Endothelial cell of hepatic sinusoid (primary cell): Measurements from ENCODE around the gene RNU11.
"Not testable (repeated sequence)": the region's sequence is repeated elsewhere in the genome, so short reads cannot be mapped to it uniquely, and the experiment has no call there.

ENCODE experiments used
- in situ Hi-C: cut with HindIII; loops from 2 replicates; pipeline ENCODE4 v1.10.0; 2017; ENCODE audit warnings: low sequenced_read_pairs

RNU11 gene

GRCh38 chr1:28648474-28649198 lies at the start of gene RNU11:
TSS of gene RNU11 (plus strand) at chr1:28648600.
- in situ Hi-C loops: no loop called here

- in situ Hi-C loops: loop anchor here (5.0 to 10.0 kb wide), 4 partner anchors 39 to 349 kb away; no protein-coding TSS in a partner anchor
Measured at GRCh38 chr1:28601696-28602095, 46.7 kb upstream of the RNU11 start.

DNA sequence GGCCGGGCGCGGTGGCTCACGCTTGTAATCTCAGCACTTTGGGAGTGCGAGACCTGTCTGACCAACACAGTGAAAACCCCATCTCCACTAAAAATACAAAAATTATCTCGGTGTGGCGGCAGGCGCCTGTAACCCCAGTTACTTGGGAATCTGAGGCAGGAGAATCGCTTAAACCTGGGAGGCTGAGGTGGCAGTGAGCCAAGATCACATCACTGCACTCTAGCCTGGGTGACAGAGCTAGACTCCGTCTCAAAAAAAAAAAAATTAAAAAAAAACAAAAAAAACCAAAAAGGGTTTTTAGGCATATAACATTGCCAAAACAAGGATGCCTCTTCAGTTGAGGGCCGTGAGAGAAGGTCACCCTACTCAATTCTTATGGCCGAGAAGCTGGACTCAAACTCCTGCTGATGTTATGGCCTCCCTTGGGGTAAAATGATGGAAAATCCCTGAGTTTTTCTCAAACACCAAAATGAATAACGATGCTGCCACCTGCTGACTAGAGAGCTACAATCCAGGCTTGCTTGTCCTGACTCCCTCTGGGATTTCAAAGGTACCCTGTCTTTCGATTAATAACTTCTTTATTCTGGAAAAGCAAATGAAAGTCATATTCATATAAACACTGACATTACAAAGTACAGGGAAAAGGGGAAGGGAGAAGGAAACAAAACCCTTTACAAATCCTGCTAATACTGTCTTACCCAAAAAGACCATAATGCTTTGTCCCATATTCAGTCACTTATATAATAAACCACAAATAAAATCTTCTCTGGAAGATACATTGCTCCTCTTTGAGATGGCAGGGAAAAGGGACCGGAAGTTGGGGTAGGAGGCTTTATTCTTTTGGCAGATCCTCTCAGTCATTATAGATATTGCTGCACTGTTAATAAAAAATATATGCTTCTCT lies 45.6 kb upstream of the RNU11 start:
- in situ Hi-C loops: loop anchor here (5.0 to 10.0 kb wide), 4 partner anchors 40 to 350 kb away; no protein-coding TSS in a partner anchor

DNA sequence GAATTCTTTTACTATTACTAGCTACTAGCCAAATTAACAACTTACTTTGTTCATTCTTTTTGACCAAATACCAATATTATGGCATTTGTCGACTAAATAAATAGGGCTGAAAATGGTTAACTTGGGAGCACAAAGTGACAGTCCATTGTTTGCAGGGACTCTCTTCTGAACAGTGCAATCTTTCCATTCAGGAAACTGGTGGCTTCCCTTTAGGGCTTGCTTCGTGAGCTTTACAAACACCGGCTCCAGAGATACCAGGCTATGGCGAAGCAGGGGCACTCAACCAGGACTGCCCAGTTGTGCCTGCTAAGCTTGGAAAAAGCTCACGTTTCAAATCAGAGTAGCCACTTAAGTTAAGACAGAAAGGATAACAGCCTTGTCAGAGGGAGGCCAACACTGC lies 44.0 kb upstream of the RNU11 start:
- in situ Hi-C loops: loop anchor here (5.0 to 10.0 kb wide), 4 partner anchors 42 to 352 kb away; no protein-coding TSS in a partner anchor

DNA sequence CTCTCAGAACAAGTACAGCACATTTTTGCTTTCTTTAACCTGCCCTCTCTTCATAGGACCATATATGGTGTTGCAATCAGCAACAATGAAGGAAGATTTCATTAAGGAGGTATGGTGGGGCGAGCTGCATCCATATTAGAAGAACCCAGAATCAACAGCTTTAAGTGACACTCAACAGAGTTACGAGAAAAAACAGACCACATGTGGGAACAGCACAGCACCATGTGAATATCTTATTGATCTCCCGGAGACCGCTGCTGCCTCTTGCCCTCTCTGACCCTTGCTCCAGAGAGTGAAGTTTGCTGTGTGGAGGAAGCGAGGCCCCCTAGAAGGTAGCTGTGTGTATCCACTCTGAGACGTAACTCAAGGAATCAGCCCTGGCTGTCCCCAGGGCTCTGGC lies 43.4 kb upstream of the RNU11 start:
- in situ Hi-C loops: loop anchor here (5.0 to 10.0 kb wide), 4 partner anchors 43 to 353 kb away; no protein-coding TSS in a partner anchor

GRCh38 chr1:28606771-28607170 lies 41.6 kb upstream of the RNU11 start:
- in situ Hi-C loops: loop anchor here (10.0 kb wide), 1 partner anchor 98 kb away; no protein-coding TSS in a partner anchor

- in situ Hi-C loops: no loop called here
Measured at GRCh38 chr1:28613175-28613574, 35.2 kb upstream of the RNU11 start.

GRCh38 chr1:28631713-28632112 lies 16.7 kb upstream of the RNU11 start:
- in situ Hi-C loops: no loop called here

GRCh38 chr1:28632560-28632959 lies 15.8 kb upstream of the RNU11 start:
- in situ Hi-C loops: no loop called here

DNA sequence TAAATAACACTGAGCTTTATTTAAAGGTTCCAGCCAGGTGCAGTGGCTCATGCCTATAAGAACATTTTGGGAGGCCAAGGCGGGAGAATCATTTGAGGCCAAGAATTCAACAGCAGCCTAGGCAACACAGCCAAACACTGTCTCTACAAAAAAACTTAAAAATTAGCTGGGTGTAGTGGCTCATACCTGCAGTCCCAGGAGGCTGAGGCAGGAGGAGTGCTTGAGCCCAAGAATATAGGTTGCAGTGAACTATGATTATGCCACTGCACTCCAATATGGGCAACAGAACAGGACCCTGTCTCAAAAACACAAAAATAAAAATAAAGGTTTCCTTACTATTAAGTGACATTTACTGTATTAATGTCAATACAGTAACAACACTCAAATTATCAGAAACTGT lies 7.6 kb upstream of the RNU11 start:
- in situ Hi-C loops: no loop called here

DNA sequence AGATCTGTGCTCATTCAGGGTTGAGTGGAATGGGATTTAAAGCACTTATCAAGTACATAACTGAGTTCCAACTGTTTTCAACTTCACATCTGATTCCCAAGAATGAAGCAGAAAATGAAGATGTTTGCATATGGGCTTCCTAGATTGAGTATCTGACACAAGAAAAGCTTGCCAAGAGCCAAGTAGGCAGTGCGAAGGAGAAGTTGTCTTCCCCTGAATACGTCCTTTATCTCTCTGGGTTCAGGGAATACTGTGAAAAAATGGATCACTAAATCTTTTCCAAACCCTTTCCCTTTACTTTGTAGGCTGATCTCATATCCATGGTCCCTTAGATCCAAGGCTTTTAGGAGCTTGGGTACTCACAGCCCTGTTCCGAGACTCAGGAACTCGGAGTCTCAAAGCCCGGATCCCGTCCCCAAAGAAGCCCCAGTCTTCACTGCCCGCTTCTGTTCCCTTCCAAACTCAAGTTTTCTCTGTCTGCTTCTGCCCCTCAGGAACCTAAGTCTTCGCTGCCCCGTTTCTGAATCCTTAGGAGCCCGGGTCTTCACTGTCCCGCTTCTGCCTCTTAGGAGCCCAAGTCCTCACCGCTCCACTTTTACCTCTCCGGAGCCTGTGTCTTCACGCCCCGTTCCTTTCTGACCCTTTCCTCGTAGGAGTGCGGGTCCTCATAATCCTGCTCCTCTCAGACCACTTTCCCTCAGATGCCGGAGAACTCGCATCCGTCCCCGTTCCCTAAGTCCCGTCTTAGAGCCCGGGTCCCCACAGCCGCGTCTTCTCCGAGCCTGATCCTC lies 6.1 kb upstream of the RNU11 start:
- in situ Hi-C loops: no loop called here

DNA sequence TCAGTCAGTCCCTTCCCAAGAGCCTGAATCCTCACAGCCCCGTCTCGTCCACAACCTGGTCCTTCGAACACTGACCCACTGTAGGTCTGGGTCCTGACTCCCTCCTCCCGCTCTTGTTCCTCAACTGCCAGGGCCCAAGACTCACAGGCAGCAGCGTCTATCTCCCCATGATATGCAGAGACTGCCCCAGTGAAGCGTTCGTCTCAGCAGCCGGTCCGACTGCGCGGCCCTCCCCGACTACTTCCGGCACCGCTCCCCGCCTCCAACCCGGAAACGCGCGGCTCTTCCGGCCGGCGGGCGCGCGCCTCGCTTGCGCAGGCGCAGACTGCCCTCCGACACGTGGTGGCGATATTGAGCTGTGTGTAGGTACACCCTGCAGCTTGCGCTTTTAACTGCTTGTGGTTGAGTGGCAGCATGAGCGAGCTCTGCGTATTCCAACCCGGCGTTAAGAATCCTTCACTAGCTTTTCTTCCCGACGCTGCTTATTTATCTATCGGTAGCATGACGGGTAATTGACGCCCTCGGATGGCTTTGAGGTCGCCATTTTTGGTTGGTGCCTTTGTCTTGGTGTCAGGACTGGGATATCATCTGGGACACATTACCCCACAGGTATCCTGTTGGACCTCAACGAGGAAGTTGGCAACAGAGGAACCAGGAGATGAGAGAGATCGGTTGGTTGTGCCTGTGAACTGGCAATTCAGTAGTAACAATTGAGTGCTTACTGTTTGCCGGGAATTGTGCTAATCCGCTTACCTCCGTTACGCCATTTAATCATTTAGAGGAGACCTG lies 5.4 kb upstream of the RNU11 start, which contains the start of gene TAF12:
Gene TAF12, minus strand, starts transcription at position 221 of the 789 bp plus-strand sequence. CDS start 20,986 bp downstream, outside the sequence.
- in situ Hi-C loops: no loop called here

DNA sequence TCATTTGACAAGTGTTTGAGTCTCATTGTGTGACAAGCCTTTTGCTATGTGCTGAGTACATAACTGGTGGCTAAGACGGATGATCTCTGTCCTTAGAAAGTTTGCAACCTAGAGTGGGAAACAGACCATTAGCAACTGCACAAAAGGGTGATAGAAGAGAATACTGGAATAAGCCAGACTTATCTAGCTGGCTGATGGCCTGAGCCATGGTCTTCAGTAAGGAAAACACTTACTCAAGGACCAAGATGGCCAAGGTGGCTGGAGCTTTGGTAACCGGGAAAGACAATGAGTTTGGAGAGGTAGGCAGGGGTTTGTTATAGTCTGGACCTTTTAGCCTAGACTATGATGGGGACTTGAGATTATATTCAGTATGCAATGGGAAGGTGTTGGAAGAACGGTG lies 3.9 kb upstream of the RNU11 start:
- in situ Hi-C loops: no loop called here

DNA sequence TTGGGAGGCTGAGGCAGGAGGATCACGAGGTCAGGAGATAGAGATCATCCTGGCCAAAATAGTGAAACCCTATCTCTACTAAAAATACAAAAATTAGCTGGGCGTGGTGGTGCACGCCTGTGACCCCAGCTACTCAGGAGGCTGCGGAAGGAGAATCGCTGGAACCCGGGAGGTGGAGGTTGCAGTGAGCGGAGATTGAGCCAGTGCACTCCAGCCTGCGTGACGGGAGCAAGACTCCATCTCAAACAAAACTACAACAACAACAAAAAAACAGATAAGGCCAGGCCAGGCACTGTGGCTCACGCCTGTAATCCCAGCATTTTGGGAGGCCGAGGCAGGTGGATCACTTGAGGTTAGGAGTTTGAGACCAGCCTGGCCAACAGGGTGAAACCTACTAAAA lies 3.0 kb upstream of the RNU11 start:
- in situ Hi-C loops: not testable (repeated sequence)

GRCh38 chr1:28646040-28646439 lies 2.4 kb upstream of the RNU11 start:
- in situ Hi-C loops: no loop called here

DNA sequence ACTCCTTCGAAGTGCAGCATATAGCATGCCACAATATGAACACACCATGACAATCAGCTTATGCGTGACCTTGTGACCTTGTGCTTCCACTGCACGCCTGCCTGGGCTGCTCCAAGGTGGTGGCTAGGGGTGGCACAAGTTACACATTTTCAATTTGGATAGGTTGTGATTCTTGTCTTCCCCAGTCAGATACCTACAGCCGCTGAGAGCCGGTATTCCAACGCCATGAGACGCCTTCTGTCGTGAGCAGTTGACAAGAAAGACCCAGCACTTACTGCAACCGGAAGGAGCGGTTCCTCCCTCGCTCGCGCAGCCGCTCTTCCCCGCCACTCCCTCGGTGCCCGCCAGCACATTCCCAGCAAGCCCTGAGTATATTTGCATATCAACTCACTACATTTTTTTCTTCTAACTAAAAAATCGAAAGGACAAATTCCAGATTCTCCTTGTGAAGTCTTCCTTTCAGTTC lies 359 bp upstream of the RNU11 start:
- in situ Hi-C loops: no loop called here

DNA sequence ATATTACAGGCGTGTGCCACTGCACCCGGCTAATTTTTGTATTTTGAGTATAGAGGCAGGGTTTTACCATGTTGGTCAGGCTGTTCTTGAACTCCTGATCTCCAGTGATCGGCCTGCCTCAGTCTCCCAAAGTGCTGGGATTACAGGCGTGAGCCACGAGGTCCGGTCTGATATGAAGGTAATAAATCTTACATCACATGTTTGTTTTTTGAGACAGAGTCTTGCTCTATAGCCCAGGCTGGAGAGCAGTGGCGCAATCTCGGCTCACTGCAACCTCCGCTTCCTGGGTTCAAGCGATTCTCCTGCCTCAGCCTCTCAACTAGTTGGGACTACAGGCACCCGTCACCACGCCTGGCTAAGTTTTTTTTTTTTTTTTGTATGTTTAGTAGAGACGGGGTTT lies 4.7 kb downstream of the RNU11 start:
- in situ Hi-C loops: not testable (repeated sequence)

GRCh38 chr1:28653870-28654269 lies 5.5 kb downstream of the RNU11 start:
- in situ Hi-C loops: not testable (repeated sequence)

DNA sequence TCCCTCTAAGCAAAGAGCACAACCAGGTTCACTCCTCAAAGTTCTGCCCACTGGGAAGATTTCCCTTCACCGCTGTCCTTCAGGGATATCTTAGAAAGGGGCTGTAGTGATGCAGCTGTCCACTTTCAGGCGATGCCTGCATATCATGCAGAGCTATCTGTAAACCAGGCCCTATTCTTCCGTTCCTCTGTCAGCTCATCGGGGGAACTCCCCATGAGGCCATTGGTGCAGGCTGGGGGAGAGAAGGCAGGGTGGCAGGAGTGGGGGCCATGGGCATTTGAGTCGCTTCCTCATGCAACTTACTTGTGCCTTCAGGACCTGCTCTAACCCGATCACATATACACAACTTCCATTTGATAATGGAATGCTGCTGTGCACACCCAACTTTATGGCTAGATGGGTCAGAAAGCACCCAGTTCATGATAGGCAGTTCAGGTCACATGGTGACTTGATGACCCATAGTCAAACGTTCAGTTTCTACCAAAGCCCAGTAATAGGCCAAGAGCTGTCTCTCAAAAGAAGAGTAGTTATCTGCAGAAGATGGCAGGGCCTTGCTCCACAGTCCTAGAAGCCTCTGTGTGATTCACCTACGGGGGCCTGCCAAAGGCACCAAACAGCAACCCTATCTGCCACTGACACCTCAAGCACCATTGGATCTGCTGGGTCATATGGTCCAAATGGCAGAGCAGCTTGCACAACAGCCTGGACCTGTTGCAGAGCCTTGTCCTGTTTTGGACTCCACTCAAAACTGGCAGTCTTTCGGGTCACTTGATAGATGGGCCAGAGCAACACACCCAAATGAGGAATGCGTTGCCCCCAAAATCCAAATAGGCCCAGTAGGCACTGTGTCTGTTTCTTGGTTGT lies 7.3 kb downstream of the RNU11 start:
- in situ Hi-C loops: not testable (repeated sequence)
